B cell (primary cell): ENCODE data around the gene MOB3C. TPM values are rescaled to one million over a fixed set of nuclear protein-coding genes. Genes with fewer than 3 reads are reported as not detected.

Experiments
- ATAC-seq: fragments of 200-7000 bp; cut with Tn5 transposase; one replicate; pipeline ENCODE4 v1.10.0; 2021; ENCODE audit warnings: low read depth, mild to moderate bottlenecking, moderate number of reproducible peaks, moderate library complexity
- CTCF ChIA-PET: fragments of 350-600 bp; sonication (Branson Sonifier 250); formaldehyde crosslinking; loops from one replicate; lab custom pipeline; 2021; ENCODE audit warnings: antibody characterized with exemption, inconsistent platforms; lab: Charles Lee
- POLR2A ChIA-PET: fragments of 350-600 bp; sonication (Branson Sonifier 250); formaldehyde crosslinking; loops from one replicate; lab custom pipeline; 2021; ENCODE audit warnings: antibody characterized with exemption; lab: Charles Lee
- DNase-seq: peaks from one replicate; pipeline ENCODE4 v3.0.0; 2013
- H2AFZ ChIP-seq: 2 replicates; pipeline ENCODE4 v1.6.1; 2012; ENCODE audit warnings: mild to moderate bottlenecking, low read depth, low read length; ENCODE audit not compliant: insufficient read depth, poor library complexity, severe bottlenecking
- H3K27ac ChIP-seq, 2 donors: 1 replicate in 1 of 2; 2 replicates in 1 of 2; pipeline ENCODE4 v1.5.1; 2012 to 2013; ENCODE audit warnings: low read length in 2 of 2, mild to moderate bottlenecking in 2 of 2, moderate library complexity in 1 of 2
- H3K27me3 ChIP-seq, 4 experiments: fragments of 200-600 bp in 1 of 4; sonication (generic) in 1 of 4; replicated peaks in 1 of 4; 1 replicate in 2 of 4; 2 replicates in 2 of 4; pipeline versions ENCODE4 v1.6.1 to v1.7.0; 2013 to 2016; ENCODE audit warnings: low read length in 3 of 4, mild to moderate bottlenecking in 2 of 4, mixed read lengths in 1 of 4, moderate library complexity in 1 of 4; ENCODE audit not compliant: insufficient read depth in 4 of 4, control insufficient read depth in 3 of 4; ENCODE audit errors: control extremely low read depth in 1 of 4
- H3K36me3 ChIP-seq, 2 experiments: replicated peaks in 1 of 2; 1 replicate in 1 of 2; 2 replicates in 1 of 2; pipeline versions ENCODE4 v1.6.1 to v1.7.1; 2013; ENCODE audit warnings: low read length in 1 of 2; ENCODE audit not compliant: insufficient read depth in 2 of 2, control insufficient read depth in 1 of 2; ENCODE audit errors: control extremely low read depth in 1 of 2, extremely low read depth in 1 of 2
- H3K4me1 ChIP-seq, 2 donors: fragments of 200-600 bp in 1 of 2; sonication (generic) in 1 of 2; 1 replicate in 1 of 2; 2 replicates in 1 of 2; pipeline versions ENCODE4 v1.5.1 to v1.6.1; 2013 to 2017; ENCODE audit warnings: low read length in 2 of 2; ENCODE audit not compliant: control insufficient read depth in 2 of 2, insufficient read depth in 2 of 2
- H3K4me2 ChIP-seq: replicated peaks from 2 replicates; pipeline ENCODE3; 2012; ENCODE audit warnings: mild to moderate bottlenecking, low read depth, low read length; ENCODE audit not compliant: poor library complexity, severe bottlenecking
- H3K4me3 ChIP-seq, 5 experiments: fragments of 200-600 bp in 1 of 5; sonication (generic) in 1 of 5; 1 replicate in 3 of 5; 2 replicates in 2 of 5; pipeline versions ENCODE4 v1.5.1 to v1.7.0; 2011 to 2016; ENCODE audit warnings: low read length in 4 of 5, mild to moderate bottlenecking in 4 of 5, low read depth in 2 of 5, control low read depth in 1 of 5, moderate library complexity in 1 of 5; ENCODE audit not compliant: insufficient read depth in 1 of 5; ENCODE audit errors: control extremely low read depth in 1 of 5, extremely low read depth in 1 of 5
- H3K79me2 ChIP-seq: fragments of 200-600 bp; sonication (generic); one replicate; pipeline ENCODE4 v1.6.0; 2016; ENCODE audit warnings: low read length; ENCODE audit not compliant: control insufficient read depth, insufficient read depth
- H3K9ac ChIP-seq: fragments of 200-600 bp; sonication (generic); 2 replicates; pipeline ENCODE4 v1.6.1; 2017; ENCODE audit warnings: mild to moderate bottlenecking, low read length, moderate library complexity
- H3K9me3 ChIP-seq, 3 donors: one replicate each; pipeline versions ENCODE4 v1.6.1 to v1.7.1; 2013; ENCODE audit warnings: low read length in 2 of 3; ENCODE audit not compliant: control insufficient read depth in 2 of 3, insufficient read depth in 1 of 3; ENCODE audit errors: control extremely low read depth in 1 of 3
- H4K20me1 ChIP-seq: 2 replicates; pipeline ENCODE4 v1.6.0; 2012; ENCODE audit warnings: mild to moderate bottlenecking, low read length; ENCODE audit not compliant: insufficient read depth, control insufficient read depth, poor library complexity, severe bottlenecking
- H3K27ac Mint-ChIP-seq: one replicate; pipeline ENCODE4 v1.8.0; 2021; ENCODE audit warnings: mixed read lengths
- H3K27me3 Mint-ChIP-seq: one replicate; pipeline ENCODE4 v1.8.0; 2021; ENCODE audit warnings: mixed read lengths
- H3K4me1 Mint-ChIP-seq: one replicate; pipeline ENCODE4 v1.8.0; 2021; ENCODE audit warnings: mixed read lengths
- H3K4me3 Mint-ChIP-seq: one replicate; pipeline ENCODE4 v1.8.0; 2021; ENCODE audit warnings: mixed read lengths
- H3K9me3 Mint-ChIP-seq: one replicate; pipeline ENCODE4 v1.8.0; 2022; ENCODE audit warnings: mixed read lengths; ENCODE audit not compliant: insufficient read depth
- CTCF ChIP-seq: fragments of 200-600 bp; IDR thresholded peaks from one replicate; pipeline ENCODE4 v1.8.0; 2022; ENCODE audit warnings: antibody characterized with exemption, mild to moderate bottlenecking
- EZH2 ChIP-seq: IDR thresholded peaks from 2 replicates; pipeline ENCODE4 v1.6.1; 2012; ENCODE audit warnings: borderline replicate concordance, low read depth, mild to moderate bottlenecking, moderate library complexity, low read length; ENCODE audit not compliant: insufficient read depth, poor library complexity, severe bottlenecking
- WGBS: methylation state at CpG from one replicate; pipeline ENCODE4 v1.1.5; 2013; ENCODE audit warnings: missing lambda C conversion rate; ENCODE audit not compliant: insufficient coverage; 5-methylcytosine and 5-hydroxymethylcytosine counted together
- intact Hi-C: fragments of 100-400 bp; cut with micrococcal nuclease; formaldehyde crosslinking; loops from one replicate; pipeline ENCODE4 v1.10.0; 2022
- polyA plus RNA-seq: library from polyadenylated mRNA; depleted of rRNA; stranded (reverse); fragments of >200 nt; gene quantifications from 2 replicates; pipeline ENCODE4 v1.2.3, GENCODE V29; 2012
- total RNA-seq, 2 donors: library from RNA; stranded (reverse); fragments of 120-200 nt in 1 of 2; gene quantifications; 1 replicate in 1 of 2; 2 replicates in 1 of 2; pipeline versions ENCODE4 v1.2.3 to v1.2.4, GENCODE V29; 2013 to 2022

The MOB3C gene
- total and polyA plus RNA-seq, 2 donors (not counting 1 experiment from before 2014, with no cell fraction given): 18.9 to 19.2 TPM

- ChIA-PET CTCF (interaction anchor here (0.5 to 5.9 kb wide), 3 partner anchors 8 to 682 kb away, joined by 3 to 40 read pairs (median 3); partner anchors contain the start of gene MKNK1), POLR2A (interaction anchor here (3.6 kb wide), 1 partner anchor 14 kb away, joined by 27 read pairs; the partner anchor contains the start of gene MKNK1)
- H3K4me1 Mint-ChIP-seq: peaks cover 58% of the 10 kb centered on the region
- no peak for ATAC-seq
- DNase-seq: no peak
- 100% methylated on average over 1 of the region's 3 CpGs for WGBS
- no peaks in the 10 kb centered on the region for H3K9me3 Mint-ChIP-seq
- Histone ChIP-seq H2AFZ (peak overlapping the region; percentile 75), H3K4me1 (peaks cover 56 to 64% of the 10 kb centered on the region in 2 donors), H3K79me2 (peaks cover 33% of the 10 kb centered on the region), H3K9ac (no peak overlapping the region), H3K4me3 (no peak overlapping the region), H3K9me3 (no peaks in the 10 kb centered on the region), H3K27ac (no peak overlapping the region), H4K20me1 (peaks cover 30% of the 10 kb centered on the region), H3K4me2 (peak overlapping the region; percentile 83), H3K27me3 (no peaks in the 10 kb centered on the region), H3K36me3 (peaks cover 0 to 7% of the 10 kb centered on the region in 2 experiments)
- no peaks in the 10 kb centered on the region for H3K27me3 Mint-ChIP-seq
- no peak for TF ChIP-seq EZH2
- TF ChIP-seq CTCF: no peak
- H3K4me3 Mint-ChIP-seq: peak overlapping the region; percentile 94
- H3K27ac Mint-ChIP-seq: peak overlapping the region; percentile 93
- intact Hi-C loops: no loop called here
Observed at GRCh38 chr1:46617833-46618232, 1.2 kb upstream of the MOB3C start.

- POLR2A ChIA-PET: interaction anchor here (0.9 to 3.6 kb wide), 2 partner anchors 13 to 269 kb away, joined by 3 to 27 read pairs; partner anchors contain the start of gene MKNK1
- WGBS: 94% methylated on average over 2 of the region's 10 CpGs
- H3K4me1 Mint-ChIP-seq: peaks cover 60% of the 10 kb centered on the region
Observed at GRCh38 chr1:46617108-46617800, 643 bp upstream of the MOB3C start.

More at GRCh38 chr1:46617108-46617800, 643 bp upstream of the MOB3C start:
- ATAC-seq (no peak), DNase-seq (no peak)
- peak overlapping the region; percentile 89 for H3K9ac ChIP-seq
- H3K27me3 Mint-ChIP-seq: no peaks in the 10 kb centered on the region
- peaks cover 56 to 67% of the 10 kb centered on the region in 2 donors for H3K4me1 ChIP-seq
- TF ChIP-seq CTCF (no peak), EZH2 (no peak)
- H3K27ac ChIP-seq: peak overlapping the region; percentile 74 to 85
- CTCF ChIA-PET: interaction anchor here (0.5 to 5.9 kb wide), 3 partner anchors 13 to 682 kb away, joined by 3 to 40 read pairs (median 4); partner anchors contain the start of gene MKNK1
- no peaks in the 10 kb centered on the region for H3K9me3 Mint-ChIP-seq
- intact Hi-C loops: no loop called here
- H3K4me3 Mint-ChIP-seq: peak overlapping the region; percentile 94
- H3K4me2 ChIP-seq: peak overlapping the region; percentile 83
- no peaks in the 10 kb centered on the region for H3K27me3 ChIP-seq
- H3K36me3 ChIP-seq: peaks cover 0 to 11% of the 10 kb centered on the region in 2 experiments
- peak overlapping the region; percentile 75 for H2AFZ ChIP-seq
- peaks cover 36% of the 10 kb centered on the region for H3K79me2 ChIP-seq
- peak overlapping the region; percentile 93 for H3K27ac Mint-ChIP-seq
- no peaks in the 10 kb centered on the region for H3K9me3 ChIP-seq
- H3K4me3 ChIP-seq: peak overlapping the region; percentile 56 to 95 (median 82)
- H4K20me1 ChIP-seq: peaks cover 34% of the 10 kb centered on the region
